Measurements from ENCODE around the gene TFEC.

Gene TFEC

GRCh38 chr7:115997221-115997620, 33.3 kb downstream of the TFEC start:
- DNase-seq = no peak
- intact Hi-C loops (cut with DNase I) = no loop called here

- intact Hi-C loops (cut with DNase I) = no loop called here
- DNase-seq = no peak
Measured at GRCh38 chr7:115995701-115996100, 34.9 kb downstream of the TFEC start.

- no peak for DNase-seq
- intact Hi-C loops (cut with DNase I) = no loop called here
Measured at GRCh38 chr7:115988401-115988800, 42.2 kb downstream of the TFEC start.

- intact Hi-C loops (cut with DNase I) = no loop called here
- DNase-seq = no peak
Measured at GRCh38 chr7:115987486-115987885, 43.1 kb downstream of the TFEC start.

- intact Hi-C loops (cut with DNase I) = no loop called here
- no peak for DNase-seq
Measured at GRCh38 chr7:115984105-115984504, 46.5 kb downstream of the TFEC start.

GRCh38 chr7:115980159-115980558, 50.4 kb downstream of the TFEC start:
- intact Hi-C loops (cut with DNase I) = no loop called here
- DNase-seq = no peak

GRCh38 chr7:115976651-115977050, 53.9 kb downstream of the TFEC start:
- intact Hi-C loops (cut with DNase I) = no loop called here
- no peak for DNase-seq

GRCh38 chr7:115975766-115976165, 54.8 kb downstream of the TFEC start:
- DNase-seq = no peak
- intact Hi-C loops (cut with DNase I) = no loop called here

GRCh38 chr7:115973406-115973805, 57.2 kb downstream of the TFEC start:
- no peak for DNase-seq
- intact Hi-C loops (cut with DNase I) = no loop called here

- no peak for DNase-seq
- intact Hi-C loops (cut with DNase I) = no loop called here
Measured at GRCh38 chr7:115971506-115971905, 59.1 kb downstream of the TFEC start.

- DNase-seq = no peak
- intact Hi-C loops (cut with DNase I) = no loop called here
Measured at GRCh38 chr7:115968596-115968995, 62.0 kb downstream of the TFEC start.

- intact Hi-C loops (cut with DNase I) = no loop called here
- no peak for DNase-seq
Measured at GRCh38 chr7:115968171-115968570, 62.4 kb downstream of the TFEC start.

- DNase-seq = no peak
- intact Hi-C loops (cut with DNase I) = no loop called here
Measured at GRCh38 chr7:115965796-115966475, 64.6 kb downstream of the TFEC start.

GRCh38 chr7:115965236-115965635, 65.3 kb downstream of the TFEC start:
- intact Hi-C loops (cut with DNase I) = no loop called here
- no peak for DNase-seq

GRCh38 chr7:115964799-115965198, 65.8 kb downstream of the TFEC start:
- intact Hi-C loops (cut with DNase I) = no loop called here
- DNase-seq = no peak

- DNase-seq = no peak
- intact Hi-C loops (cut with DNase I) = no loop called here
Measured at GRCh38 chr7:115962340-115962739, 68.2 kb downstream of the TFEC start.

GRCh38 chr7:115953592-115954255, 76.8 kb downstream of the TFEC start:
- intact Hi-C loops (cut with DNase I) = no loop called here

GRCh38 chr7:115952832-115953231, 77.7 kb downstream of the TFEC start:
- intact Hi-C loops (cut with DNase I) = no loop called here
- no peak for DNase-seq

More at GRCh38 chr7:115953592-115954255, 76.8 kb downstream of the TFEC start:
- no peak for DNase-seq

GRCh38 chr7:115951547-115951946, 79.0 kb downstream of the TFEC start:
- intact Hi-C loops (cut with DNase I) = no loop called here
- no peak for DNase-seq

- intact Hi-C loops (cut with DNase I) = no loop called here
- DNase-seq = no peak
Measured at GRCh38 chr7:115941703-115942268, 88.8 kb downstream of the TFEC start.

GRCh38 chr7:115940460-115941060, 90.0 kb downstream of the TFEC start:
- intact Hi-C loops (cut with DNase I) = no loop called here
- no peak for DNase-seq

GRCh38 chr7:115937960-115938359, 92.6 kb downstream of the TFEC start:
- DNase-seq = no peak
- intact Hi-C loops (cut with DNase I) = no loop called here
